ENCODE results near the gene CD79B.

GRCh38 chr17:63925615-63926014, 6.5 kb downstream of the CD79B start:
- TF ChIP-seq CTCF (conservative IDR thresholded peaks at IDR 0.05; ENCODE audit: low read length) (no peak; the same call in 1 of the 2 replicates), EZH2phosphoT487 (IDR thresholded peaks at IDR 0.05; ENCODE audit: borderline replicate concordance, low read depth, low read length) (no peak)

All from OCI-LY7 (cell line).